ENCODE data around the gene B4GALT7.
"Not testable (repeated sequence)": the region's sequence is repeated elsewhere in the genome, so short reads cannot be mapped to it uniquely, and the experiment has no call there.

The B4GALT7 gene

GRCh38 chr5:177599731-177600507 lies at the start of gene B4GALT7:
Gene B4GALT7, plus strand, starts transcription at chr5:177600132. Its CDS starts 79 bp downstream, at chr5:177600211.
- peak in 54 of 56 donors; percentile 34 to 86 (median 71) for DNase-seq

- DNase-seq, result peak in 5 of 56 donors; percentile 8 to 22 (median 21)
Measured at GRCh38 chr5:177552839-177553455, 47.0 kb upstream of the B4GALT7 start.

GRCh38 chr5:177553671-177554429 lies 46.1 kb upstream of the B4GALT7 start:
- DNase-seq, result peak in 29 of 56 donors; percentile 18 to 65 (median 42)

GRCh38 chr5:177554474-177555111 lies 45.3 kb upstream of the B4GALT7 start, which contains the start of gene FAM193B:
Gene FAM193B, minus strand, starts transcription at chr5:177554563. Its CDS starts 105 bp downstream, at chr5:177554458.
- DNase-seq, result peak; percentile 33 to 96 (median 90)

GRCh38 chr5:177555228-177555627 lies 44.7 kb upstream of the B4GALT7 start:
- no peak for DNase-seq

- DNase-seq, result no peak
Measured at GRCh38 chr5:177555665-177556064, 44.3 kb upstream of the B4GALT7 start.

GRCh38 chr5:177557041-177557647 lies 42.8 kb upstream of the B4GALT7 start:
- DNase-seq, result no peak

- no peak for DNase-seq
Measured at GRCh38 chr5:177557796-177558195, 42.1 kb upstream of the B4GALT7 start.

GRCh38 chr5:177559446-177559941 lies 40.4 kb upstream of the B4GALT7 start:
- not testable (repeated sequence) for DNase-seq

- no peak for DNase-seq
Measured at GRCh38 chr5:177565046-177565445, 34.9 kb upstream of the B4GALT7 start.

GRCh38 chr5:177568326-177568725 lies 31.6 kb upstream of the B4GALT7 start:
- DNase-seq, result no peak

GRCh38 chr5:177569894-177570293 lies 30.0 kb upstream of the B4GALT7 start:
- no peak for DNase-seq

GRCh38 chr5:177575488-177575887 lies 24.4 kb upstream of the B4GALT7 start:
- DNase-seq, result no peak

GRCh38 chr5:177576169-177576568 lies 23.8 kb upstream of the B4GALT7 start:
- no peak for DNase-seq

GRCh38 chr5:177578316-177578715 lies 21.6 kb upstream of the B4GALT7 start:
- no peak for DNase-seq

- DNase-seq, result no peak
Measured at GRCh38 chr5:177588413-177588909, 11.5 kb upstream of the B4GALT7 start.

GRCh38 chr5:177590406-177590805 lies 9.5 kb upstream of the B4GALT7 start:
- no peak for DNase-seq

GRCh38 chr5:177591690-177592009 lies 8.3 kb upstream of the B4GALT7 start:
- DNase-seq, result no peak

- DNase-seq, result peak in 53 of 56 donors; percentile 40 to 90 (median 77)
Measured at GRCh38 chr5:177592010-177592834, 7.7 kb upstream of the B4GALT7 start, which contains the start of gene TMED9. Gene TMED9, plus strand, starts transcription at chr5:177592203. Its CDS starts 12 bp downstream, at chr5:177592215.

GRCh38 chr5:177592905-177593304 lies 7.0 kb upstream of the B4GALT7 start:
- no peak for DNase-seq

Measured in nucleus accumbens (tissue), 56 donors.